GM21515 (cell line): ENCODE data around the gene SLC6A3.

Experiments
- ATAC-seq: cut with Tn5 transposase; IDR thresholded peaks from one replicate; pipeline ENCODE4 v1.9.1; 2021; ENCODE audit not compliant: unreplicated experiment

SLC6A3 gene

DNA sequence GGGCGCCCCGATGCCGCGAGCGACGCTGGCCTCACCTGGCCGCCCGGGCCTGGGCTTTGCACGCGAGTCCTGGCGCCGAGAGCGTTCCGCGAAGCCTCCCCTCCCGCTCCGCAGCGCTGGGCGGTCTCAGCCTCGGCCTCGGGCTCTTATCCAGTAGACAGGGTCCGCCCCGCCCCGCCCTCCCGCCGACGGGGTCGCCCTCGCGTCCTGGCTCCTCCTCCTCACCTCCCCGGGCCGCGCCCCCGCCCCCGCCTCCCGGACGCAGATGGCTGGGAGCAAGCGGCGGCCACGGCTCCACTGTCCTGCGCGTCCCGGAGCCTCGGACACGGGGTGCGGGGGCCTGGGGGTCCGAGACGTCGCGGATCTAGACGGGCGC is at the start of gene SLC6A3:
Gene SLC6A3 (minus strand): TSS at position 128 of the 376 bp plus-strand sequence. CDS start 2,243 bp downstream, outside the sequence.
- no peak for ATAC-seq

- ATAC-seq = no peak
Measured at GRCh38 chr5:1493941-1494340, 48.7 kb upstream of the SLC6A3 start.

DNA sequence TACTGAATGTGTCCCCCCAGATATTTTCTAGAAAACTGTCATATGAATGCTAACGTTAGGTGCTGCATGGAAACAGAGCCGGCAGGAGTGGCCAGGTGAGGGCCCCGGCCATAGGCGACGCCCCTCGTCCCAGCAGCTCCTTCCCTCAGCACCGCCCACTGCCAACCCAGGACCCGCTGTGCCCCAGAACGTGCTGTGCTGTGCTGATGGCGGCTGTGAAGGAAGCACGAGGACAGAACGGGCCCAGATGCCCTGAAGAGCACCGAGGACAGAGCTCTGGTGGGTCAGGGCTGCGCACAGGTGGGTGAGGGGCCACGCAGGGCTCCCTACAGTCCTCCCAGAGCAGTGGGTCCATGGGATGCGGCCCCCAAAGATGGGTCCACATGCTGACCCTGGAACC is 48.2 kb upstream of the SLC6A3 start:
- ATAC-seq = no peak

DNA sequence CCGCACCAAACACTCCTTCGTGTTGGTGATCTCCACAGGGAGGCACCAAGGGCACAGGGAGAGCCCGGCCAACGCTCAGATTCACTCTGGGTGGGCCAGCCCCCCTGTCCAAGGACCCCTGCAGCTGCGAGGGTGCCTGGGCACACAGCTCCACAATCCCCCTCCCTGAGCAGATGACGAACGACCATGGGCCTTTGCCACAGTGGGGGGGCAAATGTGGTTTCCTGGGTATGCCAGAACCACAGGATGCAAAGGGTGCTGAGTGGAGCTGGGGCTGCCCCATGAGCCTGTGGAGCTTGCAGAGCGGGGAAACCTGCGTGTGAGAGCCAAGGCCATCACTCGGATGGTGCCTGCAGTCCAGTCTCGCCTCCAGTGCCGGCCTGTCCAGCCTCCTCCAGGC is 47.5 kb upstream of the SLC6A3 start:
- no peak for ATAC-seq

- ATAC-seq = no peak
Measured at GRCh38 chr5:1490376-1490775, 45.1 kb upstream of the SLC6A3 start.

DNA sequence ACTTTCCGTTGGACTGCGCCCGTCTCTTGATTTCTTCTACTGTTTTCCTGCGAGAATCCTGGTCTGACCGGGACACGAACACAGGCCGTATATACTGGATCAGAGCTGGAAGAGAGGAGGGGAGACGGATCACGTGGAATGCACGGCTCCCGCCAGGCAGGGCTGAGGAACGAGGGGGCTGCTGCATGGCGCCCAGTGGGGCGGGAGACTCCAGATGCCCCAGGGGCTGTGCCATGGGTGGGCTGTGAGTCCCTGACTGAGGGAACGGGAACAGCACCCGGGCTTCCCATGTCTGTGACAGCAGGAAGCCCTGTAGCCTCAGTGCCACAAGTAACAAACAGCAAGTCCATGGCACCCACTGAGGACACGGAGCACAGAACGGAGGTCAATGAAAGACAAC is 44.5 kb upstream of the SLC6A3 start:
- ATAC-seq = no peak

DNA sequence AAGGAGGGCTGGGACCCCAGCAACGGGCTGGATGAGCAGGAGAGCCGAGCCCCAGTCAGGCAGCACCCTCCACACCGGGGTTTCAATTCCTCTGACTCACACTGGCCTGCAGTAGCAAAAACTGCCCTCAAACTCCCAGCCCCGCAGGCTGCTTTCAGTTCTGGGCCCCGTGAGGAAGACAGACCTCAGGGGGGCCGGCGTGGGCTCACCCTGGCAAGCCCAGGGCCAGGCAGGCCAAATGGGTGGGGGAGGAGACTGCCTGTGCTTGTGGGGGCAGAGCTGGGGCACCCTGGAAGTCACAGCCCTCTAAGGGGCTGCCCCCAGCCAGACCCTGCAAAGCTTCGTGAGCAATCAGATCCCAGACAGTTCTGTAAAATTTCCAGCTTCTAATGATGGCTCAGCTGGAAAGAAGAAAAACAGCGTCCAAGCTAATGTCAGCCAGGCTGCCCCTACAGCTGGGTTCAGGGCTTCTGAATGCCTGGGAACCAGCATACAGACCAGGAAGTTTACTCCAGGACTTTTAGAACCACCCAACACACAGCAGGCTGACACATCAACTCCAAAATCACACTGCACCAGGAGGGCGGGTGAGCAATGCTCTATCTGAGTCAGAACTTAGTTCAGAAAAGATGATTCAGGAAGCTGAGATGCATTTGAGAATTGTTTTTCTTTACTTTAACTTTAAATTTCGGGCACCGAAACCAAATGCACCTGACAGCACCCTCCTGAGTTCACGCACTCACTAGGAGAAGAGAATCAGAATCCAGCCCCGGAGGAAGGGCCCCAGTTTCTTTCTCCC is 43.8 kb upstream of the SLC6A3 start:
- peak; percentile 60 for ATAC-seq

- ATAC-seq = no peak
Measured at GRCh38 chr5:1487079-1487764, 42.0 kb upstream of the SLC6A3 start.

DNA sequence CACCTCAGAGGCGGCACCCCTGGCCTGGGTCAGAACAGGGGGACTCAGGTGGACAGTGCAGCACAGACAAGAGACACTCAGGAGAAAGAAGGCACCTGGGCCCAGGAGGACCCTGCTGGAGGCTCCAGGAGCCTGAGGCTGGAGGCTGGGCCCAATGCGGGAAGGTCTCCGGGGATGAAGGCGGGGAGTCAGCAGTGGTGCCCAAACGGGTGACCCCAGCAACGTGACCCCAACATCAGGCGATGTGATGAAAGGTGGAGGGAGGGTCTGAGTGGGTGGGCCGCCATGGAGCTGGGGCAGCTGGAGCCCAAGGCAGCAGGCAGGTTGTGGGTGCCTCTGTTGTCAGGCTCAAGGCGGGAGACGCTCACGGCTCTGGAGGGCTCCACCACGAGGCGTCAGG is 41.0 kb upstream of the SLC6A3 start:
- no peak for ATAC-seq

- ATAC-seq = no peak
Measured at GRCh38 chr5:1485579-1486118, 40.4 kb upstream of the SLC6A3 start.

- ATAC-seq = peak; percentile 39
Measured at GRCh38 chr5:1484730-1485578, 39.7 kb upstream of the SLC6A3 start.

DNA sequence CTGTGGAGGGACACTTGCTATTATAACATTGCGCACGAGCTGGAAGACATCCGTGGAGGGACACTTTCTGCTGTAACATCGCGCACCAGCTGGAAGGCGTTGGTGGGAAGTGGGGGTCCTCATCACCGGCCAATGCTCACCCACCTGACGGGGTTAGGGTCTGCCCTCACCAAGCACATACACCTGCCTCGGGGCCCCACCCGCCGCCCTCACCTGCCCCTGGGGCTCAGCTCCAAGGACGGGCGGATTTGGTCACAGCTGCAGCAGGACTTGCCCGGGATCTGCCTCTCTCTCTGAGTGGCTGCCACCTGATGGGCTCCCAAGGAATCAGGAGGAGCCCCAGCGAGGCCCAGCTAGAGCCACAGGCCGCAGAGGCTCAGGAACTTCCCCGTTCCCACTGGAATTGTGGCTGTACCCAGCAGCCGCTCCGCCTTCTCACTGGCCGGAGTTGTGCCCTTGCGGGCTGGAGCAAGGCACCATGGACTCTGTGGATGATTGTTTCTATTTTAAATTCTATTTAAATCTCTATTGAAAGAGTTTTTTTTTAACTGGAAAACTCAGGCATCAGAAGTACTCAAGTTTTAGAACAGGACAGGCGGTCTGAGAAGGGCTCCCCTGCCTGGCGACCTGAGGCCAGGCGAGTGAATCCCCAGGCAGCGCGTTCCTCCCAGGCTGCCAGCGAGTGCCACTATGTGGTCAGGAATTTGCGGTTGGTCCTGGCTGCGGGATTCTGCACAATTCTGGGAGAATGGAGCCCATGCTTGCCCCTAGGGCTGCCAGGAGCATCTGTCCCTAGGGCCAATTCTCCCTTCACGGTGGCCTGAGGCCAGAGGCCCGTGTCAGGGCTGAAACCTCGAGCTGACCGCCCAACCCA is 38.9 kb upstream of the SLC6A3 start:
- ATAC-seq = no peak

DNA sequence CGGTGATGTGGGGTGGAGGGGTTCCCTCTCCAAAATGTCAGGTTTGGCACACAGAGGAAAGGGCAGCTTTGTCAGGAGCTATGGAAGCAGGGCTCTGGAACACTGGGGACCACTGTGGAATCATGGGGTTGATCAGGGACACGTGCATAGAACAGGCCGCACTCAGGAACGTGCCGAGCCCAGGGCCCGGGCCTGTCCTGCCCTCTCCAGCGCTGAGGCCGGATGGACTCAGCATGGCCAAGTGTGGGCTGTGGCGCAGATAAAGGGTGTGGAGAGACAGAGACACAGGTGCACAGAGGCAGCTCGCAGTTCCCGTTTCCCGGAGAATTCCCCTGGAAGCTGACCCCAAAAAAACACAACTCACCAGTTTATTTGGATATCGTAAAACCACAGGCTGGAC is 37.8 kb upstream of the SLC6A3 start:
- no peak for ATAC-seq

DNA sequence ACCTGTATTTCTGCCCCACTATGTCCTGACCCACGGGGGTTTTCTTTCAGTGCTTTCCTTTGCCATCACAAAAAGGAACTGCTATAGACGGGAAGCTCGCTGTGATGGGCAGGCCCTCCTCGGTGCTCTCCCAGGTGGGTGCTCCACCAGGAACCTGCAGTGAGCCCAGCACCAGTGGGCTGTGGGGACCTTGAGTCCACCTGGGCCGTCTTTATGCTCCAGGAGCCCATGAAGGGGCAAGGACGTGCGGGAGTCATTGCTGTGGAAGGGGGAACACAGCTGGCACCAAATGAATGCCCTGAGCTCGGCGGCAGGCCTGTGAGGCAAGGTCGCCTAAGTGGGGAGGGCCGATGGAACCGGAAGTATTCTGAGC is 36.7 kb upstream of the SLC6A3 start:
- ATAC-seq = no peak

DNA sequence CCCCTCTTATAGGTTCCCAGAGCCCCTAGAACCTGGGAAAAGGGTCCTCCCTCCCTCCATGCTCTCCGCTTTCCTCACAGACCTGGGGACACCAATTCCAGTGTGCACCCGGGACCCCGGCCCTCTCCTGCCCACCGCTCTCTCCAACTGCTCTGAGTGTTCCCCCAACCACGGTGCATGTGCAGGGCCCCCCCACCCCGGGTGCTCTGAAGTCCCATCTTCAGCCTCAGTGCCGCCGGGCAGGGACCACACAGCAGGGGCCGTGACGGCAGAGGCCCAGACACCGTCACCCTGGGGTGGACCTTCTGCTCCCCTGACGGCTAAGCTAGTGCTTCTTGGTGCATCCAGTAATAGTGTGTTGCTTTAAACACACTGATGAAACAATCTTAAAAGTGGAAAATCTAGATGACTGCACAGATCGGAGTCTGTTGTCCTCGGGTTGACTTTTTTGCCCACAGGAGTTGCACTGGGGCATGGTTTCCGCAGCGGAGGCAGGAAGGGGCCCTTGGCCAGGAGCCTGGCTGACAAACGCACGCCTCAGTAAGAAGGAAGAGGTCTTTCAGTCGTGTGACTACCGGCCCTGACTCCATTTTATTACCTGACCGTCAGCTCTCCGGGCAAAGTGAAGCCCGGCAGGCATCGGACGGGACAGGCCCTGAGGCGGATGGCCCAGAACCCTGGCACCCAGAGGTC is 36.2 kb upstream of the SLC6A3 start:
- no peak for ATAC-seq

GRCh38 chr5:1480806-1481205 is 35.6 kb upstream of the SLC6A3 start:
- no peak for ATAC-seq

GRCh38 chr5:1480217-1480616 is 35.0 kb upstream of the SLC6A3 start:
- ATAC-seq = no peak

- ATAC-seq = no peak
Measured at GRCh38 chr5:1479581-1480188, 34.4 kb upstream of the SLC6A3 start.

- no peak for ATAC-seq
Measured at GRCh38 chr5:1479066-1479465, 33.8 kb upstream of the SLC6A3 start.
